DMS153 treated with DMSO at 0.1 percent for 48 hours (cell line): ENCODE results near the gene ZIM2.
"Not testable (repeated sequence)": the region's sequence is repeated elsewhere in the genome, so short reads cannot be mapped to it uniquely, and the experiment has no call there.

Source experiments
- DNase-seq: peaks from one replicate; lab custom pipeline; 2025; ENCODE audit not compliant: unreplicated experiment; lab: John Stamatoyannopoulos, UW

Gene ZIM2

DNA sequence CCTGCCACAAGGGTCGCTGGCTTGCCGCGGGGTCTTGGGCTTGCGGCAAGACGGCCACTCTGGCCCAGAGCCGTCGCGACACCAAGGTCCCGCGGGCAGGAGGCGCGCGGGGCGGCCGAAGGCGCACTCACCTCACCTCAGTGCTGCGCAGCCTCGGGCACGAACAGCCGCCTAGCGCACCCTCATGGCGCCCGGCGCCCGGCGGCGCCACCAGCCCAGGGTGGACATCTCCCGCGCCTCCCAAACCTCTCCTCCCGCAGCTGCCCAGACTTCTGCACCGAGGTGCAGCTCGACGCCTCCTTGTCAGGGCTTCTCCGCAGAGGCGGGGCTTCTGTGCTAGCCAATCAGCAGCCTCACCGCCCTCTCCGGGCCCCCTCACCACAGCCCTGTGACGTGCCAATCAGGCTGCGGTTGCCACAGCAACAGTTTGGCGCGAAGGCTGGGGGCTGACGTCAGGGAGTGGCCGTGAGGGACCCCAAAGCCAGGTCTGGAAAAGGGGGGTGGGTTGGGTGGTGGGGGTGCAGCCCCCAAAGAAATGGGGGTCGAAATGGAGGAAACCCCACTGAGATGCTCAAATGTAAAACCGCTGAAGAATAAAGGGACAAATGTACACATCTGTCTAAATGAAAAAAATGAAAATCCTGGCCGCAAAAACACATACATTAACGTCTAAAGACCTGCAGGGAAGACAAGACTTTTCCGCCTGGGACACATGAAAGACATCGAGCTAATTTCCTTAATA lies at the start of gene ZIM2, which contains the start of gene PEG3:
ZIM2 (minus strand) TSS at position 276 of the 742 bp plus-strand sequence. CDS start 16,449 bp downstream, outside the sequence.
PEG3 (minus strand) TSS at position 276 of the 742 bp plus-strand sequence. CDS start 16,071 bp downstream, outside the sequence.
- no peak for DNase-seq

DNA sequence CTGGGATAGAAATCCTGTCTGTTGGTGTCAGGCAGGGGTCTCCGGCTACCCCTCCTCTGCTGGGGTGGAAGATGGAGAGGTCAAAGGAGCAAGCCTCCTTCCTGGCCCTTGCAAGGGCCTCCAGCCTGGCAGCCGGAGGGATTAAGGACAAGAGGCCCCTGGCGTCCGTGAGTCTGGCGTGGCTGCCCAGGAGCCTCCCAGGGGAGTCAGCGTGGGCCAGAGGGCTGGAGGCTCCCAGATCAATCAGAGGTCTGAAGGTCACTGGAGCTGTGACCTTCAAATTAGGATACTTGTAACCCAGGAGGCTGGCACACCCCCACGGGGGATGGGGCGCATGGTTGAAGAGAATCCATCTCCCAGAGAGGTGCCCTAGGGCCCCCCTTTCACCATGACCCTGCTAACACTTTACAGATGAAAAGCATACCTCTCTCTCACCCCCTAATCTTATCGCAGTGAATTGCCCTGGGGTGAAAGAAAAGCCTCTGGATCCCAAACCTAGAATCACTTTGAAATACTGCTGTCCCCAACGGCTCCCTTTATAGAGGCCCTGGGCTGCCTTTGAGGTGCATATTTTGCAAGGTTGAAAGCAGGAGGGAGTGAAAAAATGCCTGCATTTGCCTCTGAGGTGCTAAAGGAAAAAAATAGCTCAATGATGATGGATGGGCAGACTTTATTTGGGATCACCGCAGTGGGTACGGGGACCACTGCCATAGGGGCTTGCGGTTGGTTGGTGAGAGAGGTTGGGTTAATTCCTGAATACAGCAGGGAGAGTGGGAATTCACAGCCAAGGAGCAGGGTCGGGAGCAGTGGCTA lies 44.9 kb upstream of the ZIM2 start:
- no peak for DNase-seq

DNA sequence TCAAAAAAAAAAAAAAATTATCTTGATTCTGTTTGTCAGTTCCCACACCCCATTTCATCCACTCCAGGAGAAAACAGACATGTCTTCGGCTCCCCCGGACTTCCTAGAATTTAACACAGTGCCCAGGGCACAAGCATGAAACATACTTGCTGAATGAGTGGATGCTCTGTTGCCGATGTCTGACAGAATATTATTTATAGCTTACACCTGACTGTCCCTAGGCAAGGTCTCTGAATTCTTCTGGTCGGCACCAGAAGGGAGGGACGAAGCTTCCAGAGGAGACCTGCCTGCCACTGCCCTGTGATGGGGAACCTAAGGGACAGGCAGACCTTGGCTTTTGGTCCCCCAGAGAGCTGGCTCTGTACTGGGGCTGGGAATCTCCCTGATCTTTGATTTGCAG lies 43.9 kb upstream of the ZIM2 start:
- DNase-seq = no peak

DNA sequence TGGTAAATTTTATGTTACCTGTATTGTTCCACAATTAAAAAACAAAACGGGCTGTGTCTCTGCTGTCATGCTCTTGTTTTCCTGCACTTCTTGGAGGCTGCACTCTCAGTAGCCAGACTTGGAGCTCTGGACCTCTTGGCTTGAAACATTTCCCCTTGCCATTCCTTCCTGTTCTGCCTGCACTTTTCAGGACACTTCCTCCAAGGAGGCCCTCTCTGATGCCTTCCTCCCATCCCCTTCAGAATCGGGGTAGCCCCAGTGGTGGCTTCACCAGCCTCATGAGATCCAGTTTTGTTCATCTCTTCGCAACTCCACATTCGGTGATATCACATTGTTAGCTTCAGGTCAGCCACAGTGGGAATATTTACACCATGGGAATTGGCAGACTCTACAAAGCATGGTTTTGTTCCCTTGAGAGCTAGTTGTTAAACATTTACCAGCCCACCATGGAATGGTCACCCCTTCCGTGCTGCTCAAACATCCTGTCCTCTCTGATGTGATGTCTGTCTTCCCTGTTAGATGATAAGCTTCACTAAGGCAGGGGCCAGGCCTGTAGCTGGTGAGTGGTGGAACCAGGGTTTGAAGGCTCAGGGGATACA lies 40.2 kb upstream of the ZIM2 start:
- no peak for DNase-seq

DNA sequence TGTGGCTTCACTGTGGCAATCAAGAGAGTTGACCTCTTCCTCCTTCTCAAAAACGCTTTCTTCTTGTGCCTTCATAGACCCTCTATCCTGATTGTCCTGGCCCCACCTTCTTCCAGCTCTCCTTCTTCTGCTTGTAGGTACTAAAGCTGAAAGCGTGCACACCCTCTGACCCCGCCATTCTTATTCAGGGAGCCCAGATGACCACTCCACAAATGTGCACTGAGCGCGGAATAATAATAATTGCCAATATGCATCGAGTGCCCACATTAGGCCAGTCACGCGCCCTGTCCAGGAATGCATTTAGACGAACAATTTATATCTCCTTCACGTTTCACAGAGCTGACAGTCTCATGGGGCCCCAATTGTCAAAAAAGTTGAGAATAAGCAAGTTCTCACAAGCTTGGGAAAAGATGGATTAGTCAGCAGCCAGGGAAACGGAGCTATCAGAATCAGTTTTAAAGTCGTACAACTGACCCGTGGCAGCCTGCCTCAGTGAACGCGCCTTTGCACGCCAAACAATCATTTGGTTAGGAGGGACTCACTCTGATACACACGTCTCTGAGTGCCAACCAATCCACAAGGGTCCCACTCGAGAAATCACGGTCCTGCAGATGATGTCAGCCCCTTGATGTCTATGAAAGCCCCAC lies 36.7 kb upstream of the ZIM2 start:
- no peak for DNase-seq

DNA sequence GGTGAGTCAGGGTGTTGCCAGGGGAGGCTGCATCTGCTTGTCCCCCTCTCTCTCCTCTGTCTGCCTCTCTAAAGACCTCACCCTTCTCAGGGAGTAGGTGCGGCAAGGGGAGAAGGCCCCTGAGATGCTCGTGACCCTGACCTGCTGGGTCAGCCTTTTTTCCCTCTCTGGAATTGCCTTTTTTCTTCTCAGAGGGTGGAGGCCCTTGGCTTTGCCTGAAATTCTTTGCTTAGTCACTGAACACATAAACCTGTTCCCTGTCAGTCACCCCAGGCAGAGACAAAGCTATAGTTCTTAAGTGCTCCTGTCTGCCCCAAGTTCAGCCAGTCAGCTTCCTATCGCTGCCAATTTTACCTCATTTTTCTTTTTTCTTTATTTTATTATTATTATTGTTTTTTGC lies 35.2 kb upstream of the ZIM2 start:
- no peak for DNase-seq

DNA sequence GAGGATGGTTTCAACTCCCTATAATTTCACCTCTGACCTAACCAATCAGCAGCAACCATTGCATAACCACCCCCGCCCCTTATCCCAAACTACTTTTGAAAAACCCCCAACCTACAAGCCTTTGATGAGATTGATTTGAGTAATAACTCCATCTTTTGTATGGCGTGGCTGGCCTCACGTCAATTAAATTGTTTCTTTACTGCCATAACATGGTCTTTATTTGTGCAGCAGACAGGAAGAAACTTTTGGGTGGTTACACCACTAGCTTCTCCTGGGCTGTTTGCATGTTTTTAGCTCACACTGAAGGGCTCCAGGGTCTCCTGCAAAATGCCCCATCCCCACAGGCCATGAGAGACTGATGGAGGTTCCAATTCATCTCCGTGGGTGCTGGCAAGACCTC lies 34.0 kb upstream of the ZIM2 start:
- DNase-seq = no peak

DNA sequence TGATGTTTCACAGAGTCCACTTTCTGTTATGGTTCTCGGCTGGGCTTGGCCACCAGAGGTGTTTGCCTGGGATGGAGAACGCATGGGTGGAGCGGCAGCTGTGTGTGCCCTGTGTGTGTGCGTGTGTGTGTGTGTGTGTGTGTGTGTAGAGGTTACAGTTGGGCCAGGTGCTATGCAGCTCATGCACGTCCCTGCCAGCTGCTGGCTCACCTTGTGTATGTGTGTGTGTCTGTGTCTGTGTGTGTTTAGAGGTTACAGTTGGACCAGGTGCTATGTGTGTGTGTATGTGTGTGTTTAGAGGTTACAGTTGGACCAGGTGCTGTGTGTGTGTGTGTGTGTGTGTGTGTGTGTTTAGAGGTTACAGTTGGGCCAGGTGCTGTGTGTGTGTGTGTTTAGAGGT lies 33.0 kb upstream of the ZIM2 start:
- DNase-seq = no peak

DNA sequence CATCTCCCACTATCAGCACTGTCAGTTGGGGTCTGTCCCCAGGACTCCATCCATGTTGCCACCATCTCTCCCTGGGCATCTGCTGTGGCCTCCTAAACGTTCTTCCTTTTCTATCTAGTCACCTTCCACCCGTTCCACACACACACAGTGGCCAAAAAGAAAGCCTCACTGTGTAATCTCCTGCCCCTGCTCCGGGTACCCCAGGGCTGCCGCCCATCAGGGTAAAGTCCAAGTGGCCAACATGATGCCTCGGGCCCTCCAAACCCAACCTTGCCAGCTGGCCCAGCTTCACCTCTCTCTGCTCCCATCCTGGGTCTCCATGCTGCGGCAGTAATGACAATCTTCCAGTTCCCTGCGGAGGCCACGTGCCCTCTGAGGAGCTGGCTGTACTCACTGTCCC lies 29.4 kb upstream of the ZIM2 start:
- no peak for DNase-seq

DNA sequence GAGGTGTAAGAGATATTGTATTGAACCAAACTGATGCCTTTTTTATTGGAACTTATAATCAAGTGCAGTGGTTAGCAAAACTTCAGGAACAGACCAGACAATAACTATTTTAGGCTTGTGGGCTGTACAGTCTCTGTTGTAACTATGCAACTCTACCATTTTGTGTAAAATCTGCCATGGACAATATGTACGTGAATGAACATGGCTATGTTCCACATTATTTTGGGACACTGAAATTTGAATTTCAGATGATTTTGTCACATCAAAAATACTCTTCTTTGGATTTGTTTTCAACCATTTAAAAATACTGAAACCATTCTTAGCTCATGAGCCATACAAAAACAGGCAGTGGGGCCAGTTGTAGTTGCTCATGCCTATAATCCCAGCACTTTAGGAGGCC lies 27.9 kb upstream of the ZIM2 start:
- no peak for DNase-seq

DNA sequence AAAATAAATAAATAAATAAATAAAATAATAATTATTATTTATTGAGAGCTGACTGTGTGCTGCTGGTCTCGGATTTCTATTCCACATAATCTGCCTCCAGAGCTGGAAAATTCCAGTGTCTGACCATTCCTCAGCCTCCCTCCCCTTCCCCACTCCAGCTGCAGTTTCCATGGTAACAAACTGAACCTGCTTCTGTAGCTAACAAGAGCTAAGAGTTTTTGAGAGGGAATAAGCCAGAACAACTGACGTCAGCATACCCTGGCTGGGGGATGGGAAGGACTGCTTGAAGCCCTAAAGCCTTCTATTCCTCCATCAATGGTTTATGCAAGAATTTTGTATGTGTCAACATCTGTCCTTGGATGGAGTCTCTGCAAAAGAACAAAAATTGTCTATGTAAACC lies 26.0 kb upstream of the ZIM2 start:
- DNase-seq = no peak

DNA sequence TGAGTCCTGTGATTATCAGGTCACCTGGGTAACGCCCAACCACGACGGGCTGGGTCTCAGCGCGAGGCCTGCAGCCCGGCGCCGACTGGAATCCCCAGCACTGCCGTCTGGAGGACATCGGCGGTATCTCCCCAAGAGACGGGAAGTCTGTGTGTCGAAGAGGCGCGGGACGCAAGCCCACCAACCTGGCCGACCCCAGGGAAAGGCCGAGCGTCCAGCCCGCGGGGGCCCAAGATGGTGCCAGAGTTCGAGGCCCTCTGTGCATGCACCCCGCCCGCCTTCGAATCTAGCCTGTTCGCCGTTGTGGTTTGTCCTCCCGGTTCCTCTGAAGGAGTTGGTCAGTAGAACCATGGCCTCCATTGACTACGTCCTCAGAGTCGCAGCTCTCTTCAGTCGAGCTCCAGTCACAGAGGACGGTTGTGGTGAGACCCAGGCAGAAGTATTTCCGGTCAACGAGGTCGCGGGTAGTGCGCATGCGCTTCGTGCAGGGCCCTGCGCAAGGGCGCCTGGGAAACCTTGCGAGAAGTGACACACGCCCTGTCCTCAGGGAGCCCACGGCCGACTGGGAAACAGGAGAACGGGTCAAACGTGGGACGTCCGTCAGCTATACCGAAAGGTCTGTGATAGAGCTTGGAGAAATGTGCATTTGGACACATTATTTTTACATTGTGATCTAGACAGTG lies 24.1 kb upstream of the ZIM2 start:
- DNase-seq = no peak

DNA sequence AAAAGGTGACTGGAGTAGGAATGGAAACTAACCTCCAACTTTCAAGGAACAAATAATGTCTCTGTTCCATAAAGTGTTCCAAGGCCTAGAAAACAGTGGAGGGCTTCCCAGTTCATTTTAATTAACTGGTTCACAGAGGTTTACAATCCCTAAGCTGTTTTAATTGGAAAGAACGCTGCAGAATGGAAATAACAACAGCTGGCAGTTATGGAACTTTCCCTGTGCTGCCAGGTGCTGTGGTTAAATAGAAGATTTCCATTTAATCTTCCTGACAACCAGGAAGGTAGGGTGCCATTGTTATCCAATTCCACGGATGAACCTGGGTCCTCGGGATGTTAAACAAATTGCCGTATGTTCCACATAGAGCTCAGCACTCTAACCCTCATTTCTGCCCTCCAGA lies 22.2 kb upstream of the ZIM2 start:
- DNase-seq = no peak

DNA sequence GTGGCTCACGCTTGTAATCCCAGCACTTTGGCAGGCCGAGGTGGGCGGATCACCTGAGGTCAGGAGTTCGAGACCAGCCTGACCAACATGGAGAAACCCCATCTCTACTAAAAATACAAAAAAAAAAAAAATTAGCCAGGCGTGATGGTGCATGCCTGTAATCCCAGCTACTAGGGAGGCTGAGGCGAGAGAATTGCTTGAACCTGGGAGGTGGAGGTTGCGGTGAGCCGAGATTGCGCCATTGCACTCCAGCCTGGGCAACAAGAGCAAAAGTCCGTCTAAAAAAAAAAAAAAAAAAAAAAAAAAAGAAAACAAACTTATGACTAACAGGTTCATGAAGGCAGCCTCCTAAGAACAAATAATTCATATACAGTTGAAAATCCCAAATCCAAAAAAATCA lies 19.9 kb upstream of the ZIM2 start:
- DNase-seq = not testable (repeated sequence)

DNA sequence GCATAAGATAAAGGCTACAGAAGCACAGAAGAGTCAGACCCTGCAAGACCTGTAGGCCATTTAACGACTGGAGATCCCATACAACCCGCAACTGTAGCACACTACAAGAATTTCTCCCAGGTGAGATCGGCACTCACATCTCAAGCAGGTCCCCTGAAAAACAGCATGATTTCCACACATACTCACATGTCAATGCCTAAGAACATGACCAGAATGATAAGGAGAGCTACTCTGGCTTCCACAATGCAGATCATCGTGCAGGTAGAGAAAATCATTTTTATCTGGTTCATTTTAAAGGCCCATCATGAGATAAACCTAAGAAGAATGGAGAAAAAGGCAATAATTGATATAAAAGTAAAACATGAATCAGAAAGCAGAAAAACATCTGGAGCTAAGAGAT lies 17.5 kb upstream of the ZIM2 start:
- no peak for DNase-seq

DNA sequence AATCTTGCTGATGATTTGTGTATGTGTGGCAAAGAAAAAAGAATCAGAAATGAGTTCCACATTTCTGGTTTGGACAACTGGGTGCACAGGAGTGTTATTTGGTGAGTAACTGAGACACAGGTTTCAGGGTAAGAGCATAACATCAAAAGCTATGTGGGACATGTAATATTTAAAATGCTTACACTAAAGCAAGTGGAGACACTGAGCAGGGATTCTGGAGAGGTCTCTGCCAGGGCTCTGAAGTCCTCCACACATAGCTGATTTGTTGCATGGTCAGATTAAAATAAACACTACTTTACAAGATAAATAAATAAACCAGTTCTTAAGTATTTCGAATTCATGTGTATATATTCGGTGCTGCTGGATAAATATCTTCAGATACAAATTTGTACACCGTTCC lies 16.3 kb upstream of the ZIM2 start:
- no peak for DNase-seq

DNA sequence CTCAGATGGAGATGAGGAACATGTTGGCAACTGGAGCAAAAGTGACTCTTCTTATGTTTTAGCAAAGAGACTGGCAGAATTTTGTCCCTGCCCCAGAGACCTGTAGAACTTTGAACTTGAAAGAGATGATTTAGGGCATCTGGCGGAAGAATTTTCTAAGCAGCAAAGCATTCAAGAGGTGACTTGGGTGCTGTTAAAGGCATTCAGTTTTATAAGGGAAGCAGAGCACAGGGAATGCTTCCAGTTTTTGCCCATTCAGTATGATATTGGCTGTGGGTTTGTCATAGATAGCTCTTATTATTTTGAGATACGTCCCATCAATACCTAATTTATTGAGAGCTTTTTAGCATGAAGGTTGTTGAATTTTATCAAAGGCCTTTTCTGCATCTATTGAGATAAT lies 11.8 kb upstream of the ZIM2 start:
- DNase-seq = not testable (repeated sequence)

DNA sequence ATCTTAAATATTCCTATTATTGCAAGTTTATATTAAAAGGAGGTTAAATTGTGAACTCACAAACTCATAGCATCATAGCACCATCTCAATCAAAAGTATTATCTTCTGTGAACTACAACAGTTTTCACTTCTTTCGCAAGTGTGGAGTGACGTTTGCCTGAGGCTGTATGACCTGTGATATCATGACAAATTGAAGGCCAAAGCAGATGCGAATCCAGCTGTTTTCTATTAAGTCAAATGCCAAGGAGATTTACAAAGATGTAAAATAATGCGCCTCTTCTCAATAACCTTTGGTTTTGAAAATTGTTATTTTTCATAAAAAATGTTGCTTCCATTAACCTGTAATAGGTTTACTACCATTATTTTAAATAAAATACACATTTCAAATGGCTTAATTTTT lies 7.6 kb upstream of the ZIM2 start:
- no peak for DNase-seq

DNA sequence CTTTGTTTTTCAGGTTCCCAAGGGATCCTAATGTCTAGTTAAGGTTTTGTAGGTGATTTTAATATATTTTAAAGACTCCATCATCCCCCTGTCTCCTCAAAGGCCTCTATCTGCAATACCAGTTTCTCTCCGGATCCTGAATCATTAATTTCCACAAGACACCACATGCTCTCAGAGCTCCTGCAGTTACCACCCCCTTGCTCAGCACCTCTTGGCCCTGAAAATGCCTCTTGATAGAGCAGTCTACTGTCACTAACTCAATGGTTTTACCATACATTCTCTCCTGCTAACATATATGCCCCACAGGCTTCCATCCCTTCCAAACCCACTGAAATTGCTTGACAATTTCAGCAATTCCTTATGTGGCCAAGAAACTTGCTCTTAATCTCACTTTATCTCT lies 1.9 kb upstream of the ZIM2 start:
- no peak for DNase-seq

DNA sequence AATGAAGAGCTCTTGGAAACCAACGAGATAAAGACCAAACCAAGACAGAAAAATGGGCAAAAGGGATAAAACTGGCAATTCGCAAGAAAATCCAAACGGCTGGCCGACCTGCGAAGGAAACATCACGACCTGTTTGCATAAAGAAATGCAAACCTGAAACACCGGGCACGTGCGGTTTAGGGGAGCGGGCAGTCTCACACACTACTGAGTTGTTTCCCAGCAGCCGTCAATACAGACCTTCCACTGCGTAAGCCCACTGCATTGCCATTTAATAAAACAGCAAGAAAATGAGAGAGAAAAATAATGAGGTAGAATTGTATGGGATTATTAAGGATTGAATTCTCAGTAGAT lies 642 bp upstream of the ZIM2 start:
- DNase-seq = no peak
